ENCODE measurements around the gene PSMB5. TPM values are rescaled to one million over a fixed set of nuclear protein-coding genes. Genes with fewer than 3 reads are reported as not detected.

Gene PSMB5
- total and polyA plus RNA-seq, 2 of the 13 experiments (the other 11 are each of a cell fraction or from before 2014, with no cell fraction given): 705 to 871 TPM

DNA sequence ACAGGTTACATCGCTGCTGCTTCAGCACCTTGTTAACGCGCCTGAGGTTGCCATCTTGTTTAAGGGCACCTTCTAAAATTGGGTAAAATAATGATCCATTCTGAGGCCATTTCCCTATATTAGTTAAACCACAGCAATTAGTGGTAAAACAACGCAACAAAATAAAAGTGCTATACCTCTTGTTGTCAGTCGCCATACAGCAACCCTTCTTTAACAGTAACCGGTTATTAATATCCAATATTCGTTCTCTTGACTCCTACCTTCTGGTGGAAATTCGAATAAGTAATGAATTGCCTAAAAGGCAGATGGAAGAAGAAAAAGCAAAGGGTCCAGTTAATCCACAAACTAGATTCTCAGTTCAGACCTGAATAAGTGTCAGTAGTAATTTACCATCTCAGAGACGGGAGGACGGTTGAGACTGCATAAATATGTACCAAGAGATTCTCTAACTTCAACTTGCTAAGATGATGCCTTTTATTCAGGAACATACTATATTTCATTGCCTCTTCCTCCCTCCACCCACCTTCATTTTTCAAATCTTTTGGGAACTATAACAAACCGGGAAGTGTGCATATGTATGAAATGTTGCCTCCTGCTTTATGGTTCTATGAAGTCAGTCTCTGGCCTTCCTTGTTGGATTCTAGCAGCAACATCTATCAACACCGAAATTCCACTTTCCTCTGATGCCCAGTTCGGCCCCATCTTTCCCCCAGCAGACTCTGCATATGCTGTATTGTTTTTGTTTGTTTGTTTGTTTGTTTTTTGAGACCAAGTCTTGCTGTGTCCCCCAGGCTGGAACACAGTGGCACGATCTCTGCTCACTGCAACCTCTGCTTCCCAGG is 824 bp upstream of the PSMB5 start (continued):
- TF ChIP-seq KAT8 (CRISPR knock-in tag; IDR thresholded peaks at IDR 0.05) (peak; percentile 13; the same call in 1 of the 2 replicates), ZNF629 (CRISPR knock-in tag; conservative IDR thresholded peaks at IDR 0.05) (no peak), ZBTB1 (CRISPR knock-in tag; IDR thresholded peaks at IDR 0.05; ENCODE audit: borderline replicate concordance) (0 out of 2 replicates have a peak, but pooled peaks have one; percentile 59), ZSCAN25 (CRISPR knock-in tag; IDR thresholded peaks at IDR 0.05) (peak; percentile 62), ZNF44 (CRISPR knock-in tag; IDR thresholded peaks at IDR 0.05) (peak; percentile 50; the same call in 1 of the 2 replicates), JARID2 (CRISPR knock-in tag; IDR thresholded peaks at IDR 0.05; ENCODE audit: insufficient replicate concordance) (peak; percentile 12), ZNF543 (CRISPR knock-in tag; IDR thresholded peaks at IDR 0.05) (no peak), ZNF549 (CRISPR knock-in tag; IDR thresholded peaks at IDR 0.05) (0 out of 2 replicates have a peak, but pooled peaks have one; percentile 84), ZNF607 (CRISPR knock-in tag; IDR thresholded peaks at IDR 0.05; ENCODE audit: borderline replicate concordance) (0 out of 2 replicates have a peak, but pooled peaks have one; percentile 22), ZNF354B (CRISPR knock-in tag; IDR thresholded peaks at IDR 0.05) (no peak), ZNF468 (CRISPR knock-in tag; IDR thresholded peaks at IDR 0.05) (no peak), ZNF10 (CRISPR knock-in tag; IDR thresholded peaks at IDR 0.05; ENCODE audit: borderline replicate concordance, low read depth) (no peak), MAFF (IDR thresholded peaks at IDR 0.05; ENCODE audit: low read depth, low read length) (peak; percentile 86; the same call in 1 of the 2 replicates), TERF1 (CRISPR knock-in tag; IDR thresholded peaks at IDR 0.05) (no peak), ZFP36 (IDR thresholded peaks at IDR 0.05; ENCODE audit: borderline replicate concordance, low read depth, low read length, partially characterized antibody) (peak; percentile 7), ATF7 (IDR thresholded peaks at IDR 0.05) (no peak), ATF7 (CRISPR knock-in tag; IDR thresholded peaks at IDR 0.05) (no peak), FOXA3 (CRISPR knock-in tag; IDR thresholded peaks at IDR 0.05) (peak; percentile 55; the same call in 1 of the 2 replicates), NFATC3 (CRISPR knock-in tag; IDR thresholded peaks at IDR 0.05) (0 out of 2 replicates have a peak, but pooled peaks have one; percentile 84), KLF9 (CRISPR knock-in tag; IDR thresholded peaks at IDR 0.05; ENCODE audit: low read depth) (peak; percentile 13; the same call in 1 of the 2 replicates)
- TF ChIP-seq, protein P1, sequence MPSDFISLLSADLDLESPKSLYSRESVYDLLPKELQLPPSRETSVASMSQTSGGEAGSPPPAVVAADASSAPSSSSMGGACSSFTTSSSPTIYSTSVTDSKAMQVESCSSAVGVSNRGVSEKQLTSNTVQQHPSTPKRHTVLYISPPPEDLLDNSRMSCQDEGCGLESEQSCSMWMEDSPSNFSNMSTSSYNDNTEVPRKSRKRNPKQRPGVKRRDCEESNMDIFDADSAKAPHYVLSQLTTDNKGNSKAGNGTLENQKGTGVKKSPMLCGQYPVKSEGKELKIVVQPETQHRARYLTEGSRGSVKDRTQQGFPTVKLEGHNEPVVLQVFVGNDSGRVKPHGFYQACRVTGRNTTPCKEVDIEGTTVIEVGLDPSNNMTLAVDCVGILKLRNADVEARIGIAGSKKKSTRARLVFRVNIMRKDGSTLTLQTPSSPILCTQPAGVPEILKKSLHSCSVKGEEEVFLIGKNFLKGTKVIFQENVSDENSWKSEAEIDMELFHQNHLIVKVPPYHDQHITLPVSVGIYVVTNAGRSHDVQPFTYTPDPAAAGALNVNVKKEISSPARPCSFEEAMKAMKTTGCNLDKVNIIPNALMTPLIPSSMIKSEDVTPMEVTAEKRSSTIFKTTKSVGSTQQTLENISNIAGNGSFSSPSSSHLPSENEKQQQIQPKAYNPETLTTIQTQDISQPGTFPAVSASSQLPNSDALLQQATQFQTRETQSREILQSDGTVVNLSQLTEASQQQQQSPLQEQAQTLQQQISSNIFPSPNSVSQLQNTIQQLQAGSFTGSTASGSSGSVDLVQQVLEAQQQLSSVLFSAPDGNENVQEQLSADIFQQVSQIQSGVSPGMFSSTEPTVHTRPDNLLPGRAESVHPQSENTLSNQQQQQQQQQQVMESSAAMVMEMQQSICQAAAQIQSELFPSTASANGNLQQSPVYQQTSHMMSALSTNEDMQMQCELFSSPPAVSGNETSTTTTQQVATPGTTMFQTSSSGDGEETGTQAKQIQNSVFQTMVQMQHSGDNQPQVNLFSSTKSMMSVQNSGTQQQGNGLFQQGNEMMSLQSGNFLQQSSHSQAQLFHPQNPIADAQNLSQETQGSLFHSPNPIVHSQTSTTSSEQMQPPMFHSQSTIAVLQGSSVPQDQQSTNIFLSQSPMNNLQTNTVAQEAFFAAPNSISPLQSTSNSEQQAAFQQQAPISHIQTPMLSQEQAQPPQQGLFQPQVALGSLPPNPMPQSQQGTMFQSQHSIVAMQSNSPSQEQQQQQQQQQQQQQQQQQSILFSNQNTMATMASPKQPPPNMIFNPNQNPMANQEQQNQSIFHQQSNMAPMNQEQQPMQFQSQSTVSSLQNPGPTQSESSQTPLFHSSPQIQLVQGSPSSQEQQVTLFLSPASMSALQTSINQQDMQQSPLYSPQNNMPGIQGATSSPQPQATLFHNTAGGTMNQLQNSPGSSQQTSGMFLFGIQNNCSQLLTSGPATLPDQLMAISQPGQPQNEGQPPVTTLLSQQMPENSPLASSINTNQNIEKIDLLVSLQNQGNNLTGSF (CRISPR knock-in tag; IDR thresholded peaks at IDR 0.05): no peak
- TF ChIP-seq, protein P2, sequence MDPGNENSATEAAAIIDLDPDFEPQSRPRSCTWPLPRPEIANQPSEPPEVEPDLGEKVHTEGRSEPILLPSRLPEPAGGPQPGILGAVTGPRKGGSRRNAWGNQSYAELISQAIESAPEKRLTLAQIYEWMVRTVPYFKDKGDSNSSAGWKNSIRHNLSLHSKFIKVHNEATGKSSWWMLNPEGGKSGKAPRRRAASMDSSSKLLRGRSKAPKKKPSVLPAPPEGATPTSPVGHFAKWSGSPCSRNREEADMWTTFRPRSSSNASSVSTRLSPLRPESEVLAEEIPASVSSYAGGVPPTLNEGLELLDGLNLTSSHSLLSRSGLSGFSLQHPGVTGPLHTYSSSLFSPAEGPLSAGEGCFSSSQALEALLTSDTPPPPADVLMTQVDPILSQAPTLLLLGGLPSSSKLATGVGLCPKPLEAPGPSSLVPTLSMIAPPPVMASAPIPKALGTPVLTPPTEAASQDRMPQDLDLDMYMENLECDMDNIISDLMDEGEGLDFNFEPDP (CRISPR knock-in tag; conservative IDR thresholded peaks at IDR 0.05): 0 out of 2 replicates have a peak, but pooled peaks have one; percentile 62
